ENCODE results near the gene IYD. TPM values are rescaled to one million over a fixed set of nuclear protein-coding genes. Genes with fewer than 3 reads are reported as not detected.

IYD gene
- total RNA-seq, 4 donors from 2014 or later, result under 0.01 to 1.4 TPM; not detected in 2

DNA sequence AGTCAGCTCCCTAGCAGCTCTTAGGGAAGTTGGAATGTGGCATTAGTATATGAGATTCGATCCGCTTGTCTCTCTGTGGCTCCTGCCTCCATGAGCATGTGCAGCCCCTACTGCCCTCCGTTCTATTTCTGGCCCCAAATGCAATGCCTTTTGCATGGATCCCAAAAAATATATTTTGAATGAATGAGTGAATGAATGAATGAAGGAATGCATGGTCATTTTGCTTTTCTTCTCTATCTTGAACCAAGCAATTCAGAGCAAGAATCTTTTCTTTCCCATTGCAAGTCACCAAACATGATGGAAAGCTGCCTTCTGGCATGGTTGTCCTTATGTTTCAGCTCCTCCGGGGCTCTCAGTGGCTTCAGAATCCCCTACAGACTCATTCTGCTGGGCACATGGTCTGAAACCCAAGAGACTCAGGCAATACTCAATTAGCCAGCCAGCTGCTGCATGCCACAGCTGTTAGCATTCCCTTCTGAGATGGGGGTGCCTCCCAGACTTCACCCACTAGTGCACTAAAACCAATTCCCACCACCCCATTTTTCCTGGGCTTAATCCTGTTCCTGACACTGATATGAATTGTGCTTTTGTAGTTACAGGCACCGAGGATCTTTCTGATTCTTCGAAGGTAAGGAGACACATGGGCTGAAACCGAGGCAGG, 2.6 kb upstream of the IYD start:
- TF ChIP-seq, protein P1, sequence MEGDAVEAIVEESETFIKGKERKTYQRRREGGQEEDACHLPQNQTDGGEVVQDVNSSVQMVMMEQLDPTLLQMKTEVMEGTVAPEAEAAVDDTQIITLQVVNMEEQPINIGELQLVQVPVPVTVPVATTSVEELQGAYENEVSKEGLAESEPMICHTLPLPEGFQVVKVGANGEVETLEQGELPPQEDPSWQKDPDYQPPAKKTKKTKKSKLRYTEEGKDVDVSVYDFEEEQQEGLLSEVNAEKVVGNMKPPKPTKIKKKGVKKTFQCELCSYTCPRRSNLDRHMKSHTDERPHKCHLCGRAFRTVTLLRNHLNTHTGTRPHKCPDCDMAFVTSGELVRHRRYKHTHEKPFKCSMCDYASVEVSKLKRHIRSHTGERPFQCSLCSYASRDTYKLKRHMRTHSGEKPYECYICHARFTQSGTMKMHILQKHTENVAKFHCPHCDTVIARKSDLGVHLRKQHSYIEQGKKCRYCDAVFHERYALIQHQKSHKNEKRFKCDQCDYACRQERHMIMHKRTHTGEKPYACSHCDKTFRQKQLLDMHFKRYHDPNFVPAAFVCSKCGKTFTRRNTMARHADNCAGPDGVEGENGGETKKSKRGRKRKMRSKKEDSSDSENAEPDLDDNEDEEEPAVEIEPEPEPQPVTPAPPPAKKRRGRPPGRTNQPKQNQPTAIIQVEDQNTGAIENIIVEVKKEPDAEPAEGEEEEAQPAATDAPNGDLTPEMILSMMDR (IDR thresholded peaks at IDR 0.05; ENCODE audit: low read depth), result no peak

DNA sequence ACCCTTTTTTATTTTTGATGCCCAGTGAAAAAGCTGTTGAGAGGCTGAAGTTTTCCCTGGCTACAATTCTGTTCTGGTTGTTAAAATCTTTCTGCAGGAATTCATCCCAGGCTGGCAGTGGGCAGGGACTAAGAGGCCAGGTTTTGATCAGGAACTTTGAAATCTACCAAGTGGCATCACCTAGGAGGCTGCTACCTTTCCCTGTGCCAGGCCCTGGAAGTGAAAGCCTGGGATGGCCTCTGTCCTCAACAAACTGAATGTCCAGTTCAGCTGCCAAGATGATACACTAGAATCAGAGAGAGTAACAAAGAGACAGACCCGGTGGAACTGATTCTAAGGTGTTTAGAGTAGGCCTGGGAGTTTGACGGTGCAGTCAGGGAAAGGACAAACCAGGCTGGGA, 596 bp downstream of the IYD start:
- TF ChIP-seq, protein P1 (IDR thresholded peaks at IDR 0.05; ENCODE audit: low read depth), result no peak

DNA sequence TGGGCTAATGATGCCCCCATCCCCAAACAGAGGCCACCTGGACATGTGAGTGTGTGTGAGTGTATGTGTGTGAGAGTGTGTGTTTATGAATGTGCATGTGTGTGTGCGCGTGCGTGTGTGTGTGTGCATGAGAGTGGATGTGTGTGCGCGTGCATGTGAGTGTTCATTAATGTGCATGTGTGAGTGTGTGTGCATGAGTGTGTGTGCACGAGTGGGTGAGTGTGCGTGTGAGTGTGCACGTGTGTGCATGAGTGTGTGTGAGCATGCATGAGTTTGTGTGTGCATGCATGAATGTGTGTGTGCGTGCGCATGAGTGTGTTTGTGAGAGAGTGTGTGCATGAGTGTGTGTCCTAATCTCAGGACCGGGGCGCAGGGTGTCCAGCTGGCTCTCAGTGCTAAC, 1.3 kb downstream of the IYD start:
- TF ChIP-seq, protein P1 (IDR thresholded peaks at IDR 0.05; ENCODE audit: low read depth), result no peak

DNA sequence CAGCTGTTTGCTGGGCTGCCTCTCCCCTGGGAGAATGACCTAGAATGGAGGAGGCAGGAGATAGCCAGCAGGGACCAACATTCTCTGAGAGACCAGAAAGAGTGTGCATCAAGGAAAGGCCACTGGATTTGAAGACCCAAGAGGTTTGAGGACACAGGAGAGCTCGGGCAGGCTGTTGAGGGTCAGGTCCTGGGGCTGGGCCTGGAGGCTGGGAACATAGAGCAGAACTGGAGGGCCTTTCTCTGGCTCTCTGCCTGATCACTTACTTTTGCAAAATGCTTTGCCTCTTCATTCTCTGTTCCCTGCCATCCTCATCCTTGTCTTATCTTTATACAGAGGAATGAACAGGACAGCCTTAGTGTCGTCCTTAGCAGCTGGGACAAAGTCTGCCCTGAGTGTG, 2.5 kb downstream of the IYD start:
- TF ChIP-seq, protein P1 (IDR thresholded peaks at IDR 0.05; ENCODE audit: low read depth), result no peak

DNA sequence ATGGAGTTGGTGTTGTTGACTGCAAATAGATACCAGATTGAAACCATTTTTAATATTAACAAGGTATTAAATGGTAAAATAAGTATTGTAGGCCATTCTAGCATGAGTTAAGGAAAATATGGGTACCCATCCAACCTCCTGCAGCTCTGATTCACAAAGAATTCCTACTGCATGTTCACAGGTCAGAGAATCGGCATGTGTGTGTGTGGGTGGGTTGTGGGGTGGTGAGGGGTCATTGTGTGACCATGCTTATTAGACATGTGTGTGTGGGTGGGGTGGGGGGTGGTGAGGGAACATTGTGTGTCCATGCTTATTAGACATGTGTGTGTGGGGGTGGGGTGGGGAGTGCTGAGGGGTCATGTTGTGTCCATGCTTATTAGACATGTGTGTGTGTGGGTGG, 3.2 kb downstream of the IYD start:
- TF ChIP-seq, protein P1 (IDR thresholded peaks at IDR 0.05; ENCODE audit: low read depth), result no peak

DNA sequence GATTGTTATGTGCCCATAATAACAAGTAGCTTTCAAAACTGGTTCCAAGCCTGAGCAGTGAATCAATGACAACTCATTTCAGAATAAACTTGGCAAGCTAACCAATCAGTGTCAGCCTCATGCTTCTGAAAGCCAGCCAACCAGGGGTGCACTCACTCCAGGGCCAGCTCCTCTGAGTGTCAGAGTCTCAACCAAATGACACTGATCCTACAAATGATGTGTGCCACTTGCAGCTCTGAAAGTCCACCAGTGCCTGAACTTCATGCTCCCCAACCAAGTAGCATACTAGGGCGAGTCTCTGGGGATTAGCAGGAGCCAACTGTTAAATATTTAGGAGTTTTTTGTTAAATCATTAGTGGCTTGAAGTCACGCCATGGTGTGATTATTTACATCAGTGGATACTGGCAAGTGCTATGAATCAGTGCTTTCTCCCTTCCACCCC, 4.5 kb downstream of the IYD start:
- TF ChIP-seq, protein P1 (IDR thresholded peaks at IDR 0.05; ENCODE audit: low read depth), result no peak

DNA sequence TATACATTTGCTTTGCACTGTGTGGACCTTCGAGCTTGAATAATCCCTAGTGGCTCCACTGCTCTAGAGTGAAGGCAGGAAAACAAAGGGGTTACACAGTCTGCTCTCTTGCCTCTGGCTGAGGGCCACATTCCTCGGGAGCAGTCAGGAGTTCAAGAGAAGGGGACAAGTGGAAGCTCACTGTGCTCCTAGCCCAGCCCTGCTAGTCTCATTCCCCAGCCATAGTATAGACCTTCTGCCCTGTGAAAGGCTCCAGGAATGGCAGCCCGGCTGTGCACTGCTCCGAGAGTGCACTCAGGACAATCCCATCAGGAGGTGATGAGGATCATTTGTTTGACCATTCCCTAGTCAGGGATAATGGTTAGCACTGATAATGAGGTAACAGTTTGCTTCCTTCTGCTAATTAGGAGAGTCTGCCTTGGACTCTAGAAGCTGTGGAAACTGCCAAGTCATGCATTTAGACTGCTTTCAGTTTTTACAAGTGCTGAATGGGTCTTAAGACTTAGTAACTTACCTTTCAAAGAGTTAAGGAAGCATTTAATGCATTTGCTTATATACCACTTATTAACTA, 8.5 kb downstream of the IYD start:
- TF ChIP-seq, protein P1 (IDR thresholded peaks at IDR 0.05; ENCODE audit: low read depth), result no peak

Data from subcutaneous adipose tissue (tissue), 4 donors.